ENCODE data around the gene NRG4.
"Not testable (repeated sequence)": the region's sequence is repeated elsewhere in the genome, so short reads cannot be mapped to it uniquely, and the experiment has no call there.

GRCh38 chr15:75910355-75910754 is 101.9 kb downstream of the NRG4 start:
- TF ChIP-seq CTCF, EZH2 (IDR thresholded peaks at IDR 0.05): not testable (repeated sequence)
